ENCODE data around the gene CFB.

Gene CFB

DNA sequence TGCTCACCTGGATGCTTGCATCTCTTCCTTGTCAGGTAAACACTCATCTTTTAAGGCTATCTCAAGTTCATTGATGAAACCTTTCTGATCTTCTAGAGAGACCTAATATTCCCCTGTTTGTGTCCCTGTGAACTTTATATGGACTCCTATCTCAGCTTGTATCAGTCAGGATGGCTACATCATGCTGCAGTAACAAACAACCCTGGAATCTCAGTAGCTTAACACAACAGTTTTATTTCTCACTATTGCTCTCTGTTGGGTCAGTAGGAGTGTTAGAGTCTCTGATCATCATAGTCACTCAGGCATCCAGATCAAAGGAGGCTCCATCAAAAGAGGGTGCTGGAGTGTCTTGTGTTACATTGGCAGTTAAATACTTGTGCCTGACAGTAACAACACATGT is 30.5 kb upstream of the CFB start:
- DNase-seq (ENCODE audit: low read depth): no peak
- in situ Hi-C loops (cut with HindIII; ENCODE audit: low sequenced_read_pairs): no loop called here
- no peak overlapping the region for H3K4me3 ChIP-seq (ENCODE audit: low read depth, low read length)
- TF ChIP-seq, protein P1, sequence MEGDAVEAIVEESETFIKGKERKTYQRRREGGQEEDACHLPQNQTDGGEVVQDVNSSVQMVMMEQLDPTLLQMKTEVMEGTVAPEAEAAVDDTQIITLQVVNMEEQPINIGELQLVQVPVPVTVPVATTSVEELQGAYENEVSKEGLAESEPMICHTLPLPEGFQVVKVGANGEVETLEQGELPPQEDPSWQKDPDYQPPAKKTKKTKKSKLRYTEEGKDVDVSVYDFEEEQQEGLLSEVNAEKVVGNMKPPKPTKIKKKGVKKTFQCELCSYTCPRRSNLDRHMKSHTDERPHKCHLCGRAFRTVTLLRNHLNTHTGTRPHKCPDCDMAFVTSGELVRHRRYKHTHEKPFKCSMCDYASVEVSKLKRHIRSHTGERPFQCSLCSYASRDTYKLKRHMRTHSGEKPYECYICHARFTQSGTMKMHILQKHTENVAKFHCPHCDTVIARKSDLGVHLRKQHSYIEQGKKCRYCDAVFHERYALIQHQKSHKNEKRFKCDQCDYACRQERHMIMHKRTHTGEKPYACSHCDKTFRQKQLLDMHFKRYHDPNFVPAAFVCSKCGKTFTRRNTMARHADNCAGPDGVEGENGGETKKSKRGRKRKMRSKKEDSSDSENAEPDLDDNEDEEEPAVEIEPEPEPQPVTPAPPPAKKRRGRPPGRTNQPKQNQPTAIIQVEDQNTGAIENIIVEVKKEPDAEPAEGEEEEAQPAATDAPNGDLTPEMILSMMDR (IDR thresholded peaks at IDR 0.05; ENCODE audit: low read depth, low read length, missing control alignments): no peak

- no peak for DNase-seq (ENCODE audit: low read depth)
- no peak overlapping the region for H3K4me3 ChIP-seq (ENCODE audit: low read depth, low read length)
- TF ChIP-seq, protein P1 (IDR thresholded peaks at IDR 0.05; ENCODE audit: low read depth, low read length, missing control alignments): no peak
- in situ Hi-C loops (cut with HindIII; ENCODE audit: low sequenced_read_pairs): no loop called here
Observed at GRCh38 chr6:31915756-31916155, 30.1 kb upstream of the CFB start.

GRCh38 chr6:31918069-31918720 is 27.7 kb upstream of the CFB start:
- no peak for DNase-seq (ENCODE audit: low read depth)
- no peak overlapping the region for H3K4me3 ChIP-seq (ENCODE audit: low read depth, low read length)
- in situ Hi-C loops (cut with HindIII; ENCODE audit: low sequenced_read_pairs): no loop called here
- TF ChIP-seq, protein P1 (IDR thresholded peaks at IDR 0.05; ENCODE audit: low read depth, low read length, missing control alignments): no peak

DNA sequence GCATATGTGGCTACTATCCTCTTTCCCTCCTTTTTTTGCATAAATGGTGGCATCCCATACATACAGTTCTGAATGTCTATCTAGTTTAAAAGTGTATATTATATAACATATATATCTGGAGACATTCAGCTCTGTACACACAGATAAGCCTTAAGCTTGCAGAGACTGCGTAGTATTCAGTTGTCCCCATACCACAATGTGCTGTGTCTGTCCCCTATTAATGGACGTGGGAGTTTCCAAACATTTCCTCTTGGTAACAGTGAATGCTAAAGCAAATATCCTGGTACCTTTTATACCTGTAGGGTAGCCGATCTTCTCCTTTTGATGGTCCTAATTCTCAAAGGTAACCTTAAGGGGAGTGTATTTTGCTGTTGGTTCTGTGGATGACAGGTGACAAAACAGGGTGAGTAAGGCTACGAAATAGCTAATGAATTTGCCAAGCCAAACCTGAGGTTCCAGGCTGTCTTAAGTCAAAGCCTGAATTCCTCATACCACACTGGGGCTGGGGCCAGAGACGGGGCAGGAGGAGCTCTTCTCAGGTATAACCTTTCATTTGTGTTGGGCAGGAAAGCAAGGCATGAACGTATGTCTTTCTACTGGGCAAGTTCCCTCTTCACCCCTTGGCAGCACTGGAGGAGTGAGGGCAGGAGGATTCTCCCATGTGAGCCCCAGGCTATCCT is 26.1 kb upstream of the CFB start:
- TF ChIP-seq, protein P1 (IDR thresholded peaks at IDR 0.05; ENCODE audit: low read depth, low read length, missing control alignments): no peak
- no peak overlapping the region for H3K4me3 ChIP-seq (ENCODE audit: low read depth, low read length)
- no peak for DNase-seq (ENCODE audit: low read depth)
- in situ Hi-C loops (cut with HindIII; ENCODE audit: low sequenced_read_pairs): no loop called here

DNA sequence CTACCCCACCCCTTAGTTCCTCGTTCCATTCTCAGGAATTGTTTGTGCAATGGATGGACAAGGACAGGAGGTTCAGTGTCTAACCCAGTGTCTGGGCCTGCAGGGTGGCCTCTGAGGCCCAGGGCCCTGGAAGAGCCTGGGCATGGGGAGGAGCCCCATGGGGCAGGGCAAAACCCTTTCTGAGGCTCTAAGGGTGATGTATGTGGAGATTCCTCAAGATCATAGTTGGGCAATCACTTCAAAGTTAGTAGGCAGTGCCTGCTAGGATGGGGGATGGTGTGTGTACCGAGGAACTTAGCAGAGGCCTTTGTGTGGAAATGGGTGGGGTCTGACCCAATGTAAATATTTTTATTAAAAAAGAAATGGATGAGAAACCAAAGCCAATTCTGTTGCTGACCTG is 25.1 kb upstream of the CFB start:
- no peak for DNase-seq (ENCODE audit: low read depth)
- TF ChIP-seq, protein P1 (IDR thresholded peaks at IDR 0.05; ENCODE audit: low read depth, low read length, missing control alignments): no peak
- no peak overlapping the region for H3K4me3 ChIP-seq (ENCODE audit: low read depth, low read length)
- in situ Hi-C loops (cut with HindIII; ENCODE audit: low sequenced_read_pairs): no loop called here

DNA sequence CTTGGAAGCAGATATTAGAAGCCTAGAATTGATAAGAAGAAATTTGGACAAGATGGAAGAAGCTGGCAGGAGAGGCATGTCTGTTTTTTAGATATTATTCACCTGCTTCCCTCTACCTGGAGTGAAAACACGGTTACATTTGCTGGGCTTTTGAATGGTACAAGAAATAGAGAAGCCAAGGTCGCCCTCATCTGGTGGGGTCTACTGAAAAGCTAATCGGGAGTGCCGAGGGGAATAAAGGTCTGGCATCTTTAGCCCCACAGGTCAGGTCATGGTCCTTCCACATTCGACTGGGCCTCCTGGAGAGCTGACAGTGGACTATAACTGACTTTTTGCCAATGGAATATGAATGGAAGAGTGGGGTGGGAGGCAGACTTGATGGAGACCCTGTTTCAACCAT is 23.0 kb upstream of the CFB start:
- TF ChIP-seq, protein P1 (IDR thresholded peaks at IDR 0.05; ENCODE audit: low read depth, low read length, missing control alignments): no peak
- no peak overlapping the region for H3K4me3 ChIP-seq (ENCODE audit: low read depth, low read length)
- no peak for DNase-seq (ENCODE audit: low read depth)
- in situ Hi-C loops (cut with HindIII; ENCODE audit: low sequenced_read_pairs): no loop called here

Data from astrocyte of the cerebellum (primary cell).